ENCODE results near the gene TAOK3. TPM values are rescaled to one million over a fixed set of nuclear protein-coding genes. Genes with fewer than 3 reads are reported as not detected.

TAOK3 gene
- total and polyA plus RNA-seq, 2 of the 8 experiments (the other 6 are each of a cell fraction or from before 2014, with no cell fraction given), result 5.2 to 9.3 TPM

- Histone ChIP-seq H4K5ac (ENCODE audit: insufficient read length, low read depth, low read length) (no peak overlapping the region), H3K36me3 (ENCODE audit: control insufficient read depth in 2 of 4, insufficient read depth in 4 of 4, low read length in 3 of 4) (no peaks in the 10 kb centered on the region), H2AK5ac (ENCODE audit: low read depth, low read length) (no peak overlapping the region), H2BK12ac (ENCODE audit: low read depth, low read length) (no peak overlapping the region), H3K79me2 (ENCODE audit: control insufficient read depth in 1 of 2, insufficient read depth in 2 of 2, low read length in 2 of 2) (no peaks in the 10 kb centered on the region; a peak in 1 of 4 replicates), H3K23ac (ENCODE audit: insufficient read length) (no peak overlapping the region), H3K4me1 (replicated peaks in 1 of 4; ENCODE audit: control insufficient read depth in 3 of 4, insufficient read depth in 4 of 4, low read length in 3 of 4) (no peaks in the 10 kb centered on the region; a peak in 1 of 7 replicates), H2BK15ac (ENCODE audit: low read length) (no peak overlapping the region), H2BK20ac (ENCODE audit: low read length) (no peak overlapping the region), H3K9me3 (ENCODE audit: insufficient read depth in 2 of 2, low read depth in 1 of 2, low read length in 1 of 2) (no peaks in the 10 kb centered on the region), H4K8ac (ENCODE audit: extremely low read depth, insufficient read depth, low read length) (no peak overlapping the region), H3K27ac (ENCODE audit: low read depth, low read length) (no peak overlapping the region), H3K9ac (replicated peaks in 1 of 4; ENCODE audit: extremely low read depth in 1 of 4, low read depth in 3 of 4, low read length in 3 of 4) (no peak overlapping the region), H3K4me3 (ENCODE audit: extremely low read depth in 1 of 4, insufficient read depth in 2 of 4, low read depth in 3 of 4, low read length in 4 of 4) (no peak overlapping the region), H4K91ac (replicated peaks; ENCODE audit: insufficient read length, low read length) (no peak overlapping the region), H3K14ac (ENCODE audit: insufficient read length) (no peak overlapping the region), H4K20me1 (replicated peaks in 1 of 2; ENCODE audit: control insufficient read depth in 1 of 2, insufficient read depth in 2 of 2, low read length in 2 of 2) (no peaks in the 10 kb centered on the region), H2BK120ac (replicated peaks; ENCODE audit: low read depth, low read length) (no peak overlapping the region), H3K18ac (ENCODE audit: extremely low read depth, low read length) (no peak overlapping the region), H2AFZ (ENCODE audit: low read length) (no peak overlapping the region), H3K4ac (replicated peaks; ENCODE audit: insufficient read length, low read depth, low read length) (no peak overlapping the region), H2BK5ac (ENCODE audit: low read depth, low read length) (no peak overlapping the region), H3K23me2 (ENCODE audit: low read depth, low read length) (no peaks in the 10 kb centered on the region), H3K27me3 (replicated peaks in 1 of 4; ENCODE audit: control insufficient read depth in 3 of 4, extremely low read depth in 1 of 4, insufficient read depth in 3 of 4, low read length in 3 of 4) (no peaks in the 10 kb centered on the region), H3K56ac (replicated peaks; ENCODE audit: insufficient read length, low read depth, low read length) (no peak overlapping the region), H3K79me1 (ENCODE audit: low read depth, low read length) (no peaks in the 10 kb centered on the region), H3K4me2 (ENCODE audit: insufficient read depth in 1 of 2, low read depth in 2 of 2, low read length in 2 of 2) (no peak overlapping the region)
- FAIRE-seq (no peak), DNase-seq (ENCODE audit: low read depth in 1 of 2, low spot score in 2 of 2) (no peak)
- ChIA-PET CTCF (ENCODE audit: partially characterized antibody) (interaction anchor here (1.1 to 2.4 kb wide), 2 partner anchors 42 to 155 kb away, joined by 3 to 8 read pairs; no protein-coding TSS in a partner anchor), POLR2A (ENCODE audit: partially characterized antibody) (no interaction called here)
- WGBS, 2 experiments (ENCODE audit: extremely low coverage in 1 of 2, insufficient coverage in 1 of 2, insufficient read length in 1 of 2, insufficient replicate concordance in 2 of 2, low coverage in 1 of 2, low lambda C conversion rate in 2 of 2, missing lambda C conversion rate in 1 of 2), result 100% methylated on average over 2 of the region's 2 CpGs; no CpG with 5 or more reads in 1 of the 2 experiments
- no peak for TF ChIP-seq SP4 (IDR thresholded peaks at IDR 0.05; ENCODE audit: low read length)
- no peak for TF ChIP-seq SIX5 (IDR thresholded peaks at IDR 0.05; ENCODE audit: low read depth, low read length)
- TF ChIP-seq FOSL1 (IDR thresholded peaks at IDR 0.05; ENCODE audit: insufficient read depth, low read depth, low read length), result no peak
- TF ChIP-seq E2F6 (IDR thresholded peaks at IDR 0.05), result no peak
- TF ChIP-seq HDAC2 (IDR thresholded peaks at IDR 0.05; ENCODE audit: borderline replicate concordance in 1 of 2, low read depth in 2 of 2, low read length in 2 of 2), result no peak
- TF ChIP-seq RAD21 (IDR thresholded peaks at IDR 0.05 in 1 of 2, conservative IDR thresholded peaks at IDR 0.05 in 1 of 2; ENCODE audit: low read depth in 2 of 2, low read length in 2 of 2), result no peak
- TF ChIP-seq RNF2 (IDR thresholded peaks at IDR 0.05; ENCODE audit: borderline replicate concordance, low read depth, low read length, missing control alignments, poor library complexity, severe bottlenecking), result no peak
- no peak for TF ChIP-seq SP2 (IDR thresholded peaks at IDR 0.05; ENCODE audit: low read length)
- TF ChIP-seq TCF12 (IDR thresholded peaks at IDR 0.05; ENCODE audit: low read depth, low read length), result no peak
- TF ChIP-seq SRF (IDR thresholded peaks at IDR 0.05; ENCODE audit: low read depth, low read length), result no peak
- no peak for TF ChIP-seq BRCA1 (IDR thresholded peaks at IDR 0.05; ENCODE audit: low read depth, low read length)
These were observed 36.6 kb downstream of the TAOK3 start for GRCh38 chr12:118336123-118336522.
